ENCODE data around the gene OSGIN1. TPM values are rescaled to one million over a fixed set of nuclear protein-coding genes. Genes with fewer than 3 reads are reported as not detected.

Gene OSGIN1
- total and polyA plus RNA-seq, 8 donors, result 2.6 to 28.6 (median 10.2) TPM

DNA sequence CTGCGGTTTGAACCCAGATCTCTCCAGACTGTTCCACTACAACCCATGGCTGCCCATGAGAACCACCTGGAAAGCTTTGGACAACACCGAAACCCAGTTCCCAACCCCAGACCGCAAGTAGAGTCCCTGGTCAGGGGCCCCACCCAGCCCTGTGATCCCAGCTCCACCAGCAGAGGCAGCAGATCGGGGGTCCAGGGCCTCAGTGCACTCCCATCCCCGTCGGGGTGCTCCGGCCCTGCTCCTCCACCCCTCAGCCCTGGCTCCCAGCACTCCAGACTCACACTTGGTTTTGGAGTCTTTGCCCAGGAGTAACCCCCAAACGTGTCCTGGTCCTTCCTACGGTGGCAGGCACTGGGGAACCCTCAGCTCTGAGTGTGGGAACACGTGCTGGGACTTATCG lies 20.7 kb upstream of the OSGIN1 start:
- H3K27ac ChIP-seq, result no peak overlapping the region
- no peak overlapping the region for H3K4me3 ChIP-seq
- peaks cover 0 to 1% (median under 1%) of the 10 kb centered on the region in 4 donors for H3K4me1 ChIP-seq
- peaks cover 0 to 19% (median 17%) of the 10 kb centered on the region in 4 donors for H3K36me3 ChIP-seq
- WGBS, 5 donors, result 82 to 96% (median 91%) methylated on average over 7 to 11 of the region's 11 CpGs
- TF ChIP-seq EP300 (IDR thresholded peaks at IDR 0.05) (no peak), POLR2AphosphoS5 (IDR thresholded peaks at IDR 0.05) (no peak), POLR2A (IDR thresholded peaks at IDR 0.05) (no peak)
- TF ChIP-seq, protein P1, sequence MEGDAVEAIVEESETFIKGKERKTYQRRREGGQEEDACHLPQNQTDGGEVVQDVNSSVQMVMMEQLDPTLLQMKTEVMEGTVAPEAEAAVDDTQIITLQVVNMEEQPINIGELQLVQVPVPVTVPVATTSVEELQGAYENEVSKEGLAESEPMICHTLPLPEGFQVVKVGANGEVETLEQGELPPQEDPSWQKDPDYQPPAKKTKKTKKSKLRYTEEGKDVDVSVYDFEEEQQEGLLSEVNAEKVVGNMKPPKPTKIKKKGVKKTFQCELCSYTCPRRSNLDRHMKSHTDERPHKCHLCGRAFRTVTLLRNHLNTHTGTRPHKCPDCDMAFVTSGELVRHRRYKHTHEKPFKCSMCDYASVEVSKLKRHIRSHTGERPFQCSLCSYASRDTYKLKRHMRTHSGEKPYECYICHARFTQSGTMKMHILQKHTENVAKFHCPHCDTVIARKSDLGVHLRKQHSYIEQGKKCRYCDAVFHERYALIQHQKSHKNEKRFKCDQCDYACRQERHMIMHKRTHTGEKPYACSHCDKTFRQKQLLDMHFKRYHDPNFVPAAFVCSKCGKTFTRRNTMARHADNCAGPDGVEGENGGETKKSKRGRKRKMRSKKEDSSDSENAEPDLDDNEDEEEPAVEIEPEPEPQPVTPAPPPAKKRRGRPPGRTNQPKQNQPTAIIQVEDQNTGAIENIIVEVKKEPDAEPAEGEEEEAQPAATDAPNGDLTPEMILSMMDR (IDR thresholded peaks at IDR 0.05), result no peak
- DNase-seq, result no peak
- no peaks in the 10 kb centered on the region for H3K27me3 ChIP-seq
- no peaks in the 10 kb centered on the region for H3K9me3 ChIP-seq
- intact Hi-C loops (cut with DNase I; ENCODE audit: low total_unique reads), result no loop called here

DNA sequence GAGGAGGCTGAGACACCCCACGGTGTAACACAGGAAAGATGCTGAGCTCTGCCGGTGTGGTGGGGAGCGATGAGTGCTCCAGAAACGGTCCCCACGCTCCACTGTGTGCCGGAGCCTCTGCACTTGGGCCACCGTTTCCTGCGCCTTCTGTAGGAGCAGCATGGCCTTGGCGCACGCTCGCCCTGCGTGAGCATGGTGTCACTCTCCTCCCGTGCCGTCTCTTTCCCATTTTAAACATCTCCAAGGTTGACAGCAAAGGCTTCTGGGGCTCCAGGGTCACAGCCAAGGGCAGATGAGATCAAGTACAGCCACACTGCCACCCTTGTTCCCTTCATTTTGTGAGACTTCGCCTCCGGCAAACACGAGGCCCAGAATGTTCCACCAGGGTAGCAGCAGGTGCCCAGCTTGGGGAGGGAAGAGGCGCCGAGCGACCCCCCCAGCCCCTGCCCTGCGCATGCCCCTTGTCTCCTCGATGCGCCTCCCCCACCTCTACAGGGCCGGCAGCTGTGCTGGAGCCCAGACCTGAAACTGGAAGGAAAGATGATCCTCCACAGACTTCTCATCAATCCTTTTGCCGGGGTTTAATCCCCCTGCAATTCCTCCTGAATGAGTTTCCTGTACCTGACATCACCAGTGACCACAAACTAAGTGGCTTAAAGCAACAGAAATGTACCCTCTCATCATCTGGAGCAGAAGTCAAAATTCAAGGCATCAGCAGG lies 19.9 kb upstream of the OSGIN1 start:
- H3K27ac ChIP-seq, result no peak overlapping the region
- no peak for DNase-seq
- no peaks in the 10 kb centered on the region for H3K27me3 ChIP-seq
- H3K4me3 ChIP-seq, result no peak overlapping the region
- no peaks in the 10 kb centered on the region for H3K4me1 ChIP-seq
- intact Hi-C loops (cut with DNase I; ENCODE audit: low total_unique reads), result no loop called here
- H3K9me3 ChIP-seq, result no peaks in the 10 kb centered on the region
- H3K36me3 ChIP-seq, result peaks cover 0 to 20% (median 13%) of the 10 kb centered on the region in 4 donors
- 78 to 88% (median 85%) methylated on average over 18 to 25 of the region's 25 CpGs for WGBS, 5 donors
- TF ChIP-seq, protein P1 (IDR thresholded peaks at IDR 0.05), result no peak
- no peak for TF ChIP-seq POLR2AphosphoS5 (IDR thresholded peaks at IDR 0.05)
- TF ChIP-seq EP300 (IDR thresholded peaks at IDR 0.05), result no peak
- no peak for TF ChIP-seq POLR2A (IDR thresholded peaks at IDR 0.05)

DNA sequence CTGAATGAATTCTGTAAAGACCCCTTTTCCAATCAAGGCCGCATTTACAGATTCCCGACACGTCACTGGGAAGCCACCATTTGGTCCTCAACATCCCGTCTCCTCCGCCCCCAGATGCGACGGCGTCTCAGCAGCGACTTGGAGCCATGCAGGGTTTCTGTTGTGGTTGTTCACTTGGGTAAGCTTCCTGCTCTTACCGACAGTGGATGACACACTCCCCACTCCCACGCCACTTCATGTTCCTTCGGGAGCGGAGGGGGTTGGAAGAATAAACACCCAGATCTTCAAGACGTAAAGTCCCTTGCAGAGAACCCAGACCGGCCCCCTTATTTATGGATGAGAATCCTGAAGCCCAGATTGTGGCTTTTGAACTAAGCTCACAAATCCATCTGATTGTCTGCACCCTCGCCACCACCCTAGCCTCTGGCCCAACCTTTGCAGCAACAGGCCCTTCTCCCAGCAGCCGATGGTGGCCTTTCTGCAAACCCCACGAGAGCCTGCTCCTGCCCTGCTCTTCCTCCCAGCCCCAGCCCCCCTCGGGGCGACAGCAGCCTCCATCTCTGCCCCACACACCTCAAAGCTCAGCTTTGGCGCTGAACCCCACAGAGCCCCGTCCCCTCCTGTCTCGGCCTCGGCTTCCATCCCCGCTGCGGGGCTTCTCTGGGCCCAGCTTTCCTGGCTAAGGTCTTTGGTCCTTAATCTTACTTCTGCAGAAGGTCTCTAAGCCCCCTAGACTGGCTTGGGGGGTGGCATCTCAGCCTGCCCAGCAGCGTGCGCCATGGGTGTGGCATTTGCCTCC lies 19.0 kb upstream of the OSGIN1 start:
- Histone ChIP-seq H3K9me3 (no peaks in the 10 kb centered on the region), H3K4me3 (no peak overlapping the region)

DNA sequence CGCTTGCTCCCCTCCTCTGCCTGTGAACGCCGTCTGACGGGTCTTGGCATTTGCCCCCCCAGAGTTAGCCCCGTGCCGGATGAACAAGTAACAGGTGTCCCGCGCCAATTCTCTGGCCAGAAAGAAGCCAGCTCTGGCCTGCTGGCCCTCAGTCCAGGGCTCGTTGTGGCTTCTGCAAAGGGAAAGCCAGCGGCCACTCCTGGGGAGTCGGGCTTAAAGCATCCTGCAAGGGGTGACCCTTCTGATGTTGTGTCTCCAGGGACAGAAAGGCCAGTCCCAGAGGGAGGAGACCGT lies 18.4 kb upstream of the OSGIN1 start:
- intact Hi-C loops (cut with DNase I; ENCODE audit: low total_unique reads), result no loop called here
- Histone ChIP-seq H3K4me1 (no peaks in the 10 kb centered on the region), H3K36me3 (peaks cover 0 to 10% (median 0%) of the 10 kb centered on the region in 4 donors), H3K4me3 (no peak overlapping the region), H3K27ac (no peak overlapping the region), H3K9me3 (no peaks in the 10 kb centered on the region), H3K27me3 (no peaks in the 10 kb centered on the region)
- DNase-seq, result no peak
- WGBS, 5 donors, result 56 to 72% (median 70%) methylated on average over 3 to 12 of the region's 12 CpGs
- TF ChIP-seq EP300 (IDR thresholded peaks at IDR 0.05) (no peak), POLR2A (IDR thresholded peaks at IDR 0.05) (no peak), POLR2AphosphoS5 (IDR thresholded peaks at IDR 0.05) (no peak)
- TF ChIP-seq, protein P1 (IDR thresholded peaks at IDR 0.05), result no peak

More for the DNA sequence above, 19.0 kb upstream of the OSGIN1 start:
- DNase-seq, result no peak
- Histone ChIP-seq H3K4me1 (no peaks in the 10 kb centered on the region), H3K27me3 (no peaks in the 10 kb centered on the region), H3K36me3 (peaks cover 0 to 13% (median 3%) of the 10 kb centered on the region in 4 donors), H3K27ac (no peak overlapping the region)
- TF ChIP-seq, protein P1 (IDR thresholded peaks at IDR 0.05), result no peak
- TF ChIP-seq POLR2AphosphoS5 (IDR thresholded peaks at IDR 0.05) (no peak), EP300 (IDR thresholded peaks at IDR 0.05) (no peak), POLR2A (IDR thresholded peaks at IDR 0.05) (no peak)
- intact Hi-C loops (cut with DNase I; ENCODE audit: low total_unique reads), result no loop called here
- WGBS, 5 donors, result 78 to 86% (median 82%) methylated on average over 26 to 28 of the region's 28 CpGs

Measured in stomach (tissue), 9 donors.